ENCODE measurements around the gene COL4A1.
"Not testable (repeated sequence)": the region's sequence is repeated elsewhere in the genome, so short reads cannot be mapped to it uniquely, and the experiment has no call there.

Gene COL4A1

DNA sequence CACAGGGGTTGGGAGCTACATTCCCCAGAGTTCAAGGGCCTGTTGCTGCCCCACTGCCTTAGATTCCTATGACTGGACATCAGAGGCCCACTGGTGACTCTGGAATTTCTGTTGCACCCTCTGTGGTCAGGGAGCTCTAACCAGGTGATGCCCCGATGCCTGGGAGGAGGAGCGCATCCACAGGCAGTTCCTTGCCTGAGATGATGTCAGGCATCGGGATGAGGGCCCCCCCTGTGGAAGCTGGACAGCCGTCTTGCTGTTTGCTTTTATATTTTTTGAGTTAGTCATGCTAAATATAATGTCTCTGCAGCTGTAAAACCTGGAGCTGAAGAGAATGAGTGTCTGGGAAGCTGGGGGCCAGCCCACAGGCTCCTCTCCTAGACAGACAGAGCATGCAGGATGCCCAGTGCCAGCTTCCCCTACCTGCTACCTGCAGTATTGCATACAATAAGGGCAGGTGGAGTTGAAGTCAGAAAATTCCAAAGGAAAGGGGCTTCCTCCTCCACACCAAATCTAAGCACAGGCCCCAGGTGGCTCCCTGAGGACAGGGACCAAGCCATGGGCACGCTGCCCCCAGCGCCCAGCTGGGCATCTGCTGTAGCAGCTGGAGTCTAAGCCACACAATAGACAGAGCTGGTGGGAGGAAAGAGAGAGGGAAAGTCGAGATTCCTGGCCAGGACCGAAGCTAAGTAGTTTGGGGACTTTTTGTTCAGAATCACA lies 16.4 kb upstream of the COL4A1 start:
- no peak for DNase-seq

GRCh38 chr13:110322828-110323171 lies 15.8 kb upstream of the COL4A1 start:
- DNase-seq: no peak

DNA sequence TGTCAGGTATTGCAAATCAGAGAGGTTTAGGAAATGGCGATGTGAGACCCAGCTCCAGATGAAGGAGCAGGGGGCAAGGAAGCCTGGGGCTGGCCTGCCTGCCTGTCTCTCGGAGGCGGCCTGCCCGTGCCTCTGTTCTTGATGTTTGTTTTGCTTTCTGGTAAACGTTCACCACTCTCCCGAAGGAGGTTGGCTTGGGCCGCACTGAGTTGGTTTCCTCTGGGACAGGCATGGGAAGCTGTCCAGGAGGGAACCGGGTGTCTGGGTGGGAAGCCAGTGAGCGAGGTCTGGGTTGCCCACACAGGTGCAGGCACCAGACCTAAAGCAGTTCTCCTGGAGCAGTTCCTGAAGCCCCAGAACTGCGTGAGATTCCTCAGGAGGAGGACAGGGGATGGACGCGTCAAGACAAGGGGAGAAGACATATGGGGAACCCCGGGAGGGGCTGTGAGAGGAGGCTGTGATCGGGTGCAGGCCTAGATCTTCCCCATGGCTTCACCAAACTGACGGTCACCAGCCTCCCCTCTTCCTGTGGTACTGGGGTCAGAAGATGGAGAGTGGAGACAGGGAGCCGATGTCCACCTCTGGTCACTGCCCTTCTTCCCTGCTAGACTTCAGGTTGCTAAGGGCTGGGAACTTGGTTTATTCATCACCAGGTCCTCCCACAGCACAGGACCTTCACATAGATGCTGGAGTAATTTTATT lies 15.3 kb upstream of the COL4A1 start:
- DNase-seq: no peak

DNA sequence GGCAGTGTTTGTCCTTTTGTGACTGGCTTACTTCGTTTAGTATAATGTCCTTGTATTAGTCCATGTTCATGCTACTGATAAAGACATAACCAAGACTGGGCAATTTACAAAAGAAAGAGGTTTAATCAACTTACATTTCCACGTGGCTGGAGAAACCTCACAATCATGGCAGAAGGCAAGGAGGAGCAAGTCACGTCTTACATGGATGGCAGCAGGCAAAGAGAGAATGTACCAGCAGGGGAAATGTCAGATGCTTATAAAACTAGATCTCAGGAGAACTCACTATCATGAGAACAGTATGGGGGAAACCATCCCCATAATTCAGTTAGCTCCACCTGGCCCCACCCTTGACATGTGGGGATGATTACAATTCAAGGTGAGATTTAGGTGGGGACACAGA lies 14.6 kb upstream of the COL4A1 start:
- not testable (repeated sequence) for DNase-seq

DNA sequence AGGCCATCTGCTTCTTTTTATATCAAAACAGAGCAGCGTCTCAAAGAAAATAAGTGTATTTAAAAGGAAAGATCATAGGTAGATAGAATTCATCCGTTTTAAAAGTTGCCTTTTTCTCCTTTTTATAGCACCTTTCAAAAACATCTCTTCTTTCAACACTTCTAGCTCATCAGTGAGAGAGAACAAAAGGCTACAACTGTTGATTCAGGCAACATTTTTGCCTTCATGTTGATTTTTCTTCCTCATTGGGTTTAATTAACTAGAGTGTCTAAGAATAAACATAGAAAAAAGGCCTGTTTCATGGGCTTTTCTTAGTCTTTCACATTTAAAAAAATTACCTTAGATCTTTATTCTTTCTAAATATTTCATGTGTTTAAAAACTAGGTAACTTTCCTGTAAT lies 13.7 kb upstream of the COL4A1 start:
- DNase-seq: no peak

DNA sequence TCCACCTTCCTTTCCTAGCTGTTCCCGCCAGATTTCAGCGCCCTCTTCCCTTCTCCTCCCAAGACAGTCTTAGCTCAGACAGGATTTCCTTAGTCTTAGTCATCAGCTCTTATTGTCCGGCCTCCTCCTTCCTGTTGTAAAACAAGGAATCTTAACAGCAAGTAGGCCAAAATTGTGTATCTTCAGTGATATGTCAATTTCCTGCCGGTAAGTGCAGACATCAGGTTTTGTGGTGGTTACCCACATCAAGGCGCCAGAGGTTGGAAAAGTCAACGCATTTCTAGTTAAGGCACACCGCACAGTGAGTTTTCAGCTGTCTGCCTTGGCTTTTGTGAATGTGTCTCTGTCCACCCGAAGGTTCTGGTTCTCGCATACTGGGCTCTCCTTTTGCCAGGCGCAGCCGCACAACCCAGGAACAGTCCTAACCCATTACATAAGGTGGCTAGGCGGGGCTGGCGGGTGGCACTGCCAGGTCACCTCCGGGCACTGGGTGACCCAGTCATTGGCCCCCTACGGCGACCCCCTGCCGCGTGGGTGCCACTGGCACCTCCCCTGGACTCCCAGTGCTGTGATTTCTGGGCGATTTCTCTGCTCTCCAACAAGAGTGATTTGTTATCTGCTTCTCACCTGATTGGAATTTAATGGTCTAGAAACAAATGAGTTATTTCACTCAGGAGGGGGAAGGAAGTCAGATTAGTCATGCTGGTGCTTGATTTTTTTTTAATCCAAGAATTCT lies 13.0 kb upstream of the COL4A1 start:
- no peak for DNase-seq

DNA sequence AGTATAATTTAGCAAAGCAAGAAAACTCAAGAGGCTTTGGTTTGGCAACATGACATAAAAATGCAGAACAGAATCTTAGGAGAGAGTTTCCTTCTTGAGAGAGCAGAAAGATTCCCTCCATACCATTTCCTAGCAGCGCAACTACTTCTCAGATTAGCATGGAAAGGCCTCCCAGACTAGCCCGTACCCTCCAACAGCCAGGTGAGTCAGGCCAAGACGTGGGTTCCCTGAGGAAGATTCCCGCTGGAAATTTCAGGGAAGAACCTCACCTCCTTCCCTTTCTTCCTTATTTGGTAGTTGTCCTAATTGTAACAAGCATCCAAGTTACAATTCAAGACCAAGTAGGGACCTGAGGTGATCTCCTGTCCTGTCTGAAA lies 12.4 kb upstream of the COL4A1 start:
- DNase-seq: no peak

DNA sequence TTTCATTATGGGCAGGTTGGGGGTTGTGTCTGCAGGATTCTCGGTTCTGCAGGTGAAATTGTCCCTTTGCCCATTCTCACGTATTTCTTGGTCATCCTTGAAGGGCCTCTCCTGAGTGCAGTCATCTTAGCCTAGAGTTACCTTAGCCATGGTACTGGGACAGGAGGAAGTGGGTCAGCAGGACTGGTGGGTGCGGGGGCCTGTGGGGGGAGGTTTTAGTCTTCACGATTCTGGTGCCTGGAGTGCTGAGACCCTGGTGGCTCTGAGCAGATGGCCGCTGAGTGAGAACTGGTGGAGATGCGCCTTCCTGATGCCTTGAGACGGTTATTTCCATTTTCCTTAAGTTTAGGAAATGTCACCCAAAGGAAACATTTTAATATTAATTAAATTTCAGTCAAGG lies 12.0 kb upstream of the COL4A1 start:
- DNase-seq: no peak

GRCh38 chr13:110317496-110318195 lies 10.7 kb upstream of the COL4A1 start:
- DNase-seq: no peak

GRCh38 chr13:110317093-110317492 lies 10.1 kb upstream of the COL4A1 start:
- no peak for DNase-seq

DNA sequence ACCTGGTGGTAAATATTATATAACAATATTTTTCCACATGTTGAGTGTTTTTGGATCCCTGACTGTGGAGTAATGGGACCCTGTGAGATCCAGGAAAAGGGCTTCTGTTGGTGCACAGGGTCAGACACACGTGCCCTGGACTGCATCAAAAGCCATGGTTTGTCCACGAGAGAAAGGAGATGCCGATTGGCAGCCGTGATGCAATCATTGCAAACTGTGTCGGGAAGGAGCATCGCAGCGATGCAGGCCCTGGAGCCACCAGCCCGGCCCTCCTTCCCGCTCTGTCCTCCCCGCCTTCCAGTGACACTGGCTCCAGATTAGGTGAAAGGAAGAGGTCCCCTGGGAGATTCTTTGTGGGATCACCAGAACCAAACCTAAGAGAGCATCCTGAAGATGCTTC lies 9.2 kb upstream of the COL4A1 start:
- no peak for DNase-seq

GRCh38 chr13:110314516-110315245 lies 7.7 kb upstream of the COL4A1 start:
- no peak for DNase-seq

DNA sequence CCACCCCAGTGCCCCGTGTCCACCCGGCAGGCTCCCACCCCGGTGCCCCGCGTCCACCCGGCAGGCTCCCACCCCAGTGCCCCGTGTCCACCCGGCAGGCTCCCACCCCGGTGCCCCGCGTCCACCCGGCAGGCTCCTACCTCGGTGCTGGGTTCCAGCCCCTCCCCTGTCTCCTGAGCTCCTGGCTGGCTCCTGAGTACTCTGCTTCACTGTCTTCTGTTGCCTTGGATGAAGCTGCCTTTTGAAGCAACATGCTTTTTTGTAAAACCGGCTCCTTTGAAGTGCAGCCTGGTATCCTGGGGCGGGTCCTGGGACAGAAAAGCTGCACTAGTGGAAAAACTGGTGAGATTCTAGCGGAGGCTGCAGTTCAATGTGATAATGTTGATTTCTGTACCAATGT lies 6.8 kb upstream of the COL4A1 start:
- DNase-seq: not testable (repeated sequence)

GRCh38 chr13:110313261-110313660 lies 6.3 kb upstream of the COL4A1 start:
- DNase-seq: not testable (repeated sequence)

DNA sequence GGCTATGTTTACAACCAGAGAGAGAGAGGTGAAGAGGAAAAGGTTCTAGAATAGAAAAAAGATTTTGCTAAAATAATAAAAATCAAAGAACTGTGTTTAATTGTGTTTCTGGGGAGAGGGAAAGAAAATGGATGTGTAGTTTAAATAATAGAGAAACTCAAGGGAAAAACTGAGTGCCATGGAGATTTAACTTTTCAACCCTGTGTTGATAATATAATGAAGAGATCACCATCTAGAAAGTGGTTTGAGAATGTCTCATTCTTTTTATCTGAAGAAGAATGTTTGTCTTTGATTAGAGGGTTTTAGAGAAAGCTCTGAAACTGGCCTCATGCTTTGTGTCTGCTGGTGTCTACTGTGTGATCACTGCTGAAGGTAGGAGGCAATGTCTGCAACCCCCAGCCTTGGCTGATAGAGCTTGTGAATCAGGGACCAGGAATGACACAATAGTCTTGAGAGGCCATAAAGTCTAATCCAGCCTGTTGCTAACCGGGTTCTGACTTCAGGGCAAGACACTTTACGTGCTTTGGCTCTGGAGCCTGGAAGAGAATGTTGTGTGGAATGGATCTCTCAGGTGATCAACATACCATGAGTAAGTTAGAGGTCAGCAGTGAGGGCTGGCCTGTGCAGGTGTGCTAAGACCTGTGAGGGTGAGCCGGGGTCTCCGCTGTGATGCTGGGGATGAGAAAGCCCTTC lies 5.5 kb upstream of the COL4A1 start:
- no peak for DNase-seq

- DNase-seq: no peak
Measured at GRCh38 chr13:110311443-110312338, 4.7 kb upstream of the COL4A1 start.

DNA sequence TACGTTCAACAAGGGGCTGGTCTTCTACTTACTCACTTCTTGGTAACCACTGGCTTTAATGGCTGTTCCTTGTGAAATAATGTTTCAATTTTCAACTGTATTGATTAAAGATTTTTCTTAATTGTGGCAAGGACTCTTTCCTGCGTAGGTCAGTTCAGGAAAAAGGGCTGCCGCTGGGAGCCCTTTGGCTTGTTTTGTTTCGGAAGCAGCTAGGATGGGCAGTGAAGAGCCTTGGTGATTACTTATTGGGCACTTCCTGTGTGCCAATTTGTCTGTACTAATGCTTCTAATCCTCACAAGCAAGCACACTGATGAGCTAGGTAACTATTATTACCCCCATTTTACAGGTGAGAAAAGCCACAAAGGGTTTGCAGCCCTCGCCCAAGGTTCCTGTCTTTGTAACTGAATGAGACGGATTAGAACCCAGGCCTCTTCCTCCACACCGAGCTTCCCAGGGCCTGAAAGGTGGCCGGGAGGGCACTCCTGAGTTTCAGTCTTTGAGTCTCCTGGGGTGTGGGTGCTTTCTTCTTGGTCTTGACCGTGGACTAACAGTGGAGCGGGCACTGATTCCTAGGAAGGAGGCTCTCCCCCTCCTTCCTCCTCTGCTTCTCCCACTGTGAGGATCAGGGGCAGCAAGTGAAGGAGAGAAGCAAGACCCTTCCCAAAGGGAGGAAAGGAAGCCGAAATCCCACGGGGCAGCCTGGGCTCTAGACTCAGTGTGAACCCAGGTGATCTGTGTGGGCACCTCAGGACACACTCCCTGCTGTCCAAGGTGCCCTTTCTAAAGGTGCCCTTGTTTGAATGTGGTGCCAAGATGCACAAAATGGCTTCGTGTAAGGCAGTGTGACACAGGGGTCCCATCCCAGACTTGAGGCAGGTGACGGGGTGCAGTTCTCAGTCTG lies 3.8 kb upstream of the COL4A1 start:
- no peak for DNase-seq

DNA sequence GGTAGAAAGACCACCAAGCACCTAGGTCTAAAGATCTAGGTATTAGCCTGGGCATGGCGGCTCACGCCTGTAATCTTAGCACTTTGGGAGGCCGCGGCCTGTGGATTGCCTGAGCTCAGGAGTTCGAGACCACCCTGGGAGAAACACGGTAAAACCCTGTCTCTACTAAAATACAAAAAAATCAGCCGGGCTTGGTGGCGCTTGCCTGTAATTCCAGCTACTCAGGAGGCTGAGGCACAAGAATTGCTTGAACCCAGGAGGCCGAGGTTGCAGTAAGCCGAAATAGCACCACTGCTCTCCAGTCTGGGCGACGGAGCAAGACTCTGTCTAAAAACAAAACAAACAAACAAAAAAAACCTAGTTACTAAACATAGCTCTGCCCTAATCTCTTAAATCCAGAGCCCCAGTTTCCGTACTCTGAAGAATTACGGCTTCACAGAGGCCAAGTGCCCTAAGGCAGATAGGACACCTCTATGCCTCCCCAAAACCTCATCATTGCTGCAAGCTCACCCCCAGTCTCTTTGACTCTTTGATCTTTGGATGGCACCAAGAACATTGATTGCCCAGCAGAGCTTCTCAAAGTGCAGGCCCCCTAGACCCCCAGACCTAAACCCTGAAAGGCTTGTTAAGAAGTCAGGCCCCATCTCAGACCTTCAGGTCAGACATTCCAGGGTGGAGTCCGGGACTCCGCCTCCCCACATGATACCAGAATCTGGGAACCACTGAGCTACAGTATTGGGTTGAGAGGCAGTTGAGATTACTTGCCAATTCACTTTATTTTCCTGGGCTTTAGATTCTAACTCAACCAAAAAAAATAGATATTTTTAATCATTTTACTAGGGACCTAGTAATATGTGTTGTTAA lies 2.9 kb upstream of the COL4A1 start:
- no peak for DNase-seq
